Neural cell (in vitro differentiated cells): ENCODE data around the gene GTPBP6. TPM values are rescaled to one million over a fixed set of nuclear protein-coding genes. Genes with fewer than 3 reads are reported as not detected.
"Not testable (repeated sequence)": the region's sequence is repeated elsewhere in the genome, so short reads cannot be mapped to it uniquely, and the experiment has no call there.

Source experiments
- H2AFZ ChIP-seq: fragments of 200-600, 300-800 bp; sonication (generic), shearing (Covaris generic); 2 replicates; pipeline ENCODE4 v1.6.0; 2014; ENCODE audit warnings: low read depth, mild to moderate bottlenecking, antibody characterized with exemption, low read length, moderate library complexity
- H3F3A ChIP-seq: fragments of 200-600 bp; shearing (Covaris generic); 2 replicates; pipeline ENCODE4 v1.6.1; 2016; ENCODE audit warnings: mild to moderate bottlenecking, moderate library complexity, mixed read lengths, antibody characterized with exemption, low read length; ENCODE audit not compliant: insufficient read depth, poor library complexity, severe bottlenecking
- H3K27ac ChIP-seq: fragments of 200-600, 300-800 bp; sonication (generic), shearing (Covaris generic); 2 replicates; pipeline ENCODE4 v1.5.1; 2014; ENCODE audit warnings: mild to moderate bottlenecking, low read length, moderate library complexity
- H3K27me3 ChIP-seq: fragments of 300-800, 200-600 bp; sonication (generic), shearing (Covaris generic); 2 replicates; pipeline ENCODE4 v1.6.0; 2014; ENCODE audit warnings: mild to moderate bottlenecking, low read depth, low read length, moderate library complexity; ENCODE audit not compliant: insufficient read depth
- H3K36me3 ChIP-seq: fragments of 300-800, 200-600 bp; sonication (generic), shearing (Covaris generic); 2 replicates; pipeline ENCODE4 v1.5.1; 2014; ENCODE audit warnings: mild to moderate bottlenecking, antibody characterized with exemption, low read length, moderate library complexity; ENCODE audit not compliant: insufficient read depth
- H3K4me2 ChIP-seq: fragments of 300-800, 200-600 bp; sonication (generic), shearing (Covaris generic); 2 replicates; pipeline ENCODE4 v1.6.0; 2014; ENCODE audit warnings: mild to moderate bottlenecking, low read length
- H3K4me3 ChIP-seq: fragments of 300-800, 200-600 bp; sonication (generic), shearing (Covaris generic); 2 replicates; pipeline ENCODE4 v1.5.1; 2014; ENCODE audit warnings: mild to moderate bottlenecking, low read length, moderate library complexity
- H3K79me2 ChIP-seq: fragments of 200-600 bp; shearing (Covaris generic); replicated peaks from 2 replicates; pipeline ENCODE4 v1.6.0; 2014; ENCODE audit warnings: mild to moderate bottlenecking, low read length, moderate library complexity; ENCODE audit not compliant: insufficient read depth
- H3K9ac ChIP-seq: fragments of 300-800, 200-600 bp; sonication (generic), shearing (Covaris generic); 2 replicates; pipeline ENCODE4 v1.6.1; 2016; ENCODE audit warnings: mild to moderate bottlenecking, low read length, mixed read lengths
- H3K9me2 ChIP-seq: fragments of 200-600 bp; shearing (Covaris generic); 2 replicates; pipeline ENCODE4 v1.6.1; 2016; ENCODE audit warnings: mild to moderate bottlenecking, low read length, mixed read lengths; ENCODE audit not compliant: insufficient read depth
- H3K9me3 ChIP-seq: fragments of 200-600, 300-800 bp; sonication (generic), shearing (Covaris generic); 2 replicates; pipeline ENCODE4 v1.6.1; 2016; ENCODE audit warnings: mild to moderate bottlenecking, mixed run types, low read length, moderate library complexity, mixed read lengths
- H4K20me1 ChIP-seq: fragments of 200-600 bp; shearing (Covaris generic); 2 replicates; pipeline ENCODE4 v1.6.1; 2016; ENCODE audit warnings: mild to moderate bottlenecking, mixed run types; ENCODE audit not compliant: insufficient read depth
- EP300 ChIP-seq: fragments of 450-650 bp; conservative IDR thresholded peaks from 2 replicates; pipeline ENCODE4 v1.6.1; 2014; ENCODE audit warnings: antibody characterized with exemption, mild to moderate bottlenecking, moderate library complexity; ENCODE audit not compliant: poor library complexity, severe bottlenecking
- EZH2 ChIP-seq: fragments of 200-600, 300-800 bp; shearing (Covaris generic), sonication (generic); IDR thresholded peaks from 2 replicates; pipeline ENCODE4 v1.6.1; 2014; ENCODE audit warnings: antibody characterized with exemption, low read length, borderline replicate concordance, mild to moderate bottlenecking; ENCODE audit not compliant: insufficient read depth, poor library complexity, severe bottlenecking
- MXI1 ChIP-seq: fragments of 450-650 bp; conservative IDR thresholded peaks from 2 replicates; pipeline ENCODE4 v1.6.1; 2014; ENCODE audit warnings: antibody characterized with exemption, mild to moderate bottlenecking; ENCODE audit not compliant: poor library complexity, severe bottlenecking
- POLR2AphosphoS5 ChIP-seq: IDR thresholded peaks from 2 replicates; pipeline ENCODE4 v1.6.1; 2012
- RAD21 ChIP-seq: fragments of 450-650 bp; conservative IDR thresholded peaks from 2 replicates; pipeline ENCODE4 v1.6.1; 2014; ENCODE audit warnings: antibody characterized with exemption, mild to moderate bottlenecking, moderate library complexity
- REST ChIP-seq: IDR thresholded peaks from 2 replicates; pipeline ENCODE4 v1.6.1; 2012; ENCODE audit warnings: borderline replicate concordance
- SMC3 ChIP-seq: fragments of 450-650 bp; conservative IDR thresholded peaks from 2 replicates; pipeline ENCODE4 v1.6.1; 2014; ENCODE audit warnings: antibody characterized with exemption, mild to moderate bottlenecking, moderate library complexity; ENCODE audit not compliant: poor library complexity
- TAF1 ChIP-seq: IDR thresholded peaks from 2 replicates; pipeline ENCODE4 v1.6.1; 2012; ENCODE audit warnings: low read depth
- polyA plus RNA-seq: library from polyadenylated mRNA; depleted of rRNA; stranded (reverse); fragments of >200 nt; gene quantifications from 2 replicates; pipeline ENCODE4 v1.2.3, GENCODE V29; 2014

The GTPBP6 gene
- polyA plus RNA-seq, 1 donor from 2014 or later: 23.6 TPM

- peak overlapping the region; percentile 45 for H2AFZ ChIP-seq
Observed at GRCh38 chrX:283115-283845, 35.3 kb downstream of the GTPBP6 start.

DNA sequence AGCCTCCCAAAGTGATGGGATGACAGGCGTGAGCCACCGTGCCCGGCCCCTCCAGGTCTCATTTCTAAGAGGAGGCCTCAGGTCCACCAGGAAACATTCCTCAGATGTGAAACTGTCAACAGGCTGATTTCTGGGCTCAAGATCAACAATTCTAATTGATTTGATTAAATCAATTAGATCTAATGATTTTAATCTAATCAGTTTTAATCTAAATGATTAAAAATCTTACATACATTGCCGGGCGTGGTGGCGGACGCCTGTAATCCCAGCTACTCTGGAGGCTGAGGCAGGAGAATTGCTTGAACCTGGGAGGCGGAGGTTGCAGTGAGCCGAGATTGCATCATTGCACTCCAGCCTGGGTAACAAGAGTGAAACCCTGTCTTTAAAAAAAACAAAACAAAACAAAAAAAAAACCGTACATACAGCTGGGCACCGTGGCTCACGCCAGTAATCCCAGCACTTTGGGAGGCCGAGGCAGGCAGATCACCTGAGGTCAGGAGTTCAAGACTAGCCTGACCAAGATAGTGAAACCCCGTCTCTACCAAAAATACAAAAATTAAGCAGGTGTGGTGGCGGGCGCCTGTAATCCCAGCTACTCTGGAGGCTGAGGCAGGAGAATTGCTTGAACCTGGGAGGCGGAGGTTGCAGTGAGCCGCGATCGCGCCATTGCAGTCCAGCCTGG is 36.5 kb downstream of the GTPBP6 start:
- Histone ChIP-seq H3K27ac (peak overlapping the region; percentile 80), H3K4me3 (peak overlapping the region; percentile 70), H3K9ac (peak overlapping the region; percentile 72)
- not testable (repeated sequence) for H3K36me3 ChIP-seq, H2AFZ ChIP-seq, H4K20me1 ChIP-seq, H3K9me2 ChIP-seq, H3K9me3 ChIP-seq, H3F3A ChIP-seq, H3K4me2 ChIP-seq, H3K79me2 ChIP-seq, H3K27me3 ChIP-seq

More at GRCh38 chrX:283115-283845, 35.3 kb downstream of the GTPBP6 start:
- peak; percentile 23 for TF ChIP-seq POLR2AphosphoS5
- TF ChIP-seq REST: no peak
- peak; percentile 83 for TF ChIP-seq MXI1
- peak; percentile 26 for TF ChIP-seq SMC3
- Histone ChIP-seq H3K79me2 (peaks cover 2% of the 10 kb centered on the region), H3K9me3 (no peaks in the 10 kb centered on the region), H3F3A (no peaks in the 10 kb centered on the region), H4K20me1 (no peaks in the 10 kb centered on the region), H3K27ac (peak overlapping the region; percentile 60), H3K4me2 (peak overlapping the region; percentile 30), H3K9me2 (no peaks in the 10 kb centered on the region), H3K4me3 (peak overlapping the region; percentile 73), H3K36me3 (peaks cover 9% of the 10 kb centered on the region), H3K27me3 (no peaks in the 10 kb centered on the region), H3K9ac (peak overlapping the region; percentile 69)

DNA sequence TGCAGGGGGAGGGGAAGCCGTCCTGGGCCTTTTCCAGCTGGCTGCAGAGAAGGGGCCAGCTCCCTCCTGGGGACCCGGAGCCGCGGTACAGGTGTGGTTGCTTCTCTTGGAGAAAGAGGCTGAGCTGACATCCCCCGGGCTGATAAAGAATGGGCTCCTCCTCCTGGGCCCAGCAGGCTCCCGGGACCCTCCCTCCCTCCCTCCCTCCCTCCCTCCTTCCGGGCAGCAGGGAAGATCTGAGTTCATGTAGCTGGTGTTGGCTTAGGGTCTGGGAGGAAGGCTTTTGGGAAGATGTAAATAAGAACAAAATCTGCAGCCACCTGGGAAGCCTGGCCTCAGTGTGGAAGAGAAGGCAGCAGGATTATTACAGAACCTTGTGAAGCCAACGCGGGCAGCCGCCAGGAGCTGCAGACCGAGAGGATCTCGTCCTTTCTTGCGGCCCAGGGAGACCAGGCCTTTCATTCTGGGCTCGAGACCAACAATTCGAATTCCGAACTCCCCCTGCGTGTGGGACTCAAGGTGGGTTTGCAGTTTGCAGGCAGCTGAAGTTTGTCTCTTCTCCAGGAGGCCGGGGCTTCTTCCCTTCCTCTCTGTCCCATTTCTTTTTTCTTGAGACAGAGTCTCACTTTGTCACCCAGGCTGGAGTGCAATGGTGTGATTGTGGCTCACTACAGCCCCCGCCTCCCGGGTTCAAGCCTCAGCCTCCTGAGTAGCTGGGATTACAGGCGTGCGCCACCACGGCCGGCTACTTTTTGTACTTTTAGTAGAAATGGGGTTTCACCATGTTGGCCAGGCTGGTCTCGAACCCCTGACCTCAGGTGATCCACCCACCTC is 37.2 kb downstream of the GTPBP6 start, which contains the start of gene PLCXD1:
Gene PLCXD1, plus strand, starts transcription at position 216 of the 834 bp plus-strand sequence. CDS start 2,807 bp downstream, outside the sequence.
- Histone ChIP-seq H3K27me3 (peaks cover 7% of the 10 kb centered on the region), H3F3A (no peaks in the 10 kb centered on the region), H3K4me3 (peak within 1 kb of the TSS; percentile 70), H3K36me3 (peaks cover 9% of the 10 kb centered on the region), H3K79me2 (peaks cover 2% of the 10 kb centered on the region), H3K4me2 (peak within 1 kb of the TSS; percentile 73), H3K9me3 (no peaks in the 10 kb centered on the region), H3K9ac (peak within 1 kb of the TSS; percentile 72), H3K27ac (peak within 1 kb of the TSS; percentile 80), H3K9me2 (no peaks in the 10 kb centered on the region), H4K20me1 (no peaks in the 10 kb centered on the region), H2AFZ (peak within 1 kb of the TSS; percentile 65)
- TF ChIP-seq RAD21 (no peak), SMC3 (no peak), EZH2 (no peak), MXI1 (no peak), EP300 (no peak), POLR2AphosphoS5 (peak; percentile 42), TAF1 (peak; percentile 46), REST (peak; percentile 41)

DNA sequence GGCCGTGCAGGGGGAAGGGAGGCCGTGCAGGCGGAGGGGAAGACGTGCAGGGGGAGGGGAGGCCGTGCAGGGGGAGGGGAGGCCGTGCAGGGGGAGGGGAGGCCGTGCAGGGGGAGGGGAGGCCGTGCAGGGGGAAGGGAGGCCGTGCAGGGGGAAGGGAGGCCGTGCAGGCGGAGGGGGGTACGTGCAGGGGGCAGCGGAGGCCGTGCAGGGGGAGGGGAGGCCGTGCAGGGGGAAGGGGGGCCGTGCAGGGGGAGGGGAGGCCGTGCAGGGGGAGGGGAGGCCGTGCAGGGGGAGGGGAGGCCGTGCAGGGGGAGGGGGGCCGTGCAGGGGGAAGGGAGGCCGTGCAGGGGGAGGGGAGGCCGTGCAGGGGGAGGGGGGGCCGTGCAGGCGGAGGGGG is 37.9 kb downstream of the GTPBP6 start:
- H3K4me3 ChIP-seq: peak overlapping the region; percentile 70

More for the DNA sequence above, 37.9 kb downstream of the GTPBP6 start:
- not testable (repeated sequence) for H3K9me2 ChIP-seq, H4K20me1 ChIP-seq, H3K36me3 ChIP-seq, H3K9me3 ChIP-seq, H3K27ac ChIP-seq, H2AFZ ChIP-seq, H3K9ac ChIP-seq, H3K79me2 ChIP-seq, H3F3A ChIP-seq, H3K4me2 ChIP-seq
- peaks cover 12% of the 10 kb centered on the region for H3K27me3 ChIP-seq
